GM10266 (cell line): ENCODE data around the gene INPP4B.

Experiments used
- DNase-seq: peaks from one replicate; pipeline ENCODE4 v3.0.0; 2012; ENCODE audit errors: extremely low spot score
- TF ChIP-seq, protein P1 (sequence below): IDR thresholded peaks from 2 replicates; pipeline ENCODE4 v1.5.1; 2012; ENCODE audit warnings: mild to moderate bottlenecking, low read depth; ENCODE audit not compliant: control insufficient read depth, insufficient read depth; ENCODE audit errors: missing control alignments

Gene INPP4B

GRCh38 chr4:142741995-142742394, 104.1 kb downstream of the INPP4B start:
- TF ChIP-seq, protein P1, sequence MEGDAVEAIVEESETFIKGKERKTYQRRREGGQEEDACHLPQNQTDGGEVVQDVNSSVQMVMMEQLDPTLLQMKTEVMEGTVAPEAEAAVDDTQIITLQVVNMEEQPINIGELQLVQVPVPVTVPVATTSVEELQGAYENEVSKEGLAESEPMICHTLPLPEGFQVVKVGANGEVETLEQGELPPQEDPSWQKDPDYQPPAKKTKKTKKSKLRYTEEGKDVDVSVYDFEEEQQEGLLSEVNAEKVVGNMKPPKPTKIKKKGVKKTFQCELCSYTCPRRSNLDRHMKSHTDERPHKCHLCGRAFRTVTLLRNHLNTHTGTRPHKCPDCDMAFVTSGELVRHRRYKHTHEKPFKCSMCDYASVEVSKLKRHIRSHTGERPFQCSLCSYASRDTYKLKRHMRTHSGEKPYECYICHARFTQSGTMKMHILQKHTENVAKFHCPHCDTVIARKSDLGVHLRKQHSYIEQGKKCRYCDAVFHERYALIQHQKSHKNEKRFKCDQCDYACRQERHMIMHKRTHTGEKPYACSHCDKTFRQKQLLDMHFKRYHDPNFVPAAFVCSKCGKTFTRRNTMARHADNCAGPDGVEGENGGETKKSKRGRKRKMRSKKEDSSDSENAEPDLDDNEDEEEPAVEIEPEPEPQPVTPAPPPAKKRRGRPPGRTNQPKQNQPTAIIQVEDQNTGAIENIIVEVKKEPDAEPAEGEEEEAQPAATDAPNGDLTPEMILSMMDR = no peak
- no peak for DNase-seq

- no peak for DNase-seq
- TF ChIP-seq, protein P1 = no peak
Observed at GRCh38 chr4:142728233-142728632, 117.9 kb downstream of the INPP4B start.

DNA sequence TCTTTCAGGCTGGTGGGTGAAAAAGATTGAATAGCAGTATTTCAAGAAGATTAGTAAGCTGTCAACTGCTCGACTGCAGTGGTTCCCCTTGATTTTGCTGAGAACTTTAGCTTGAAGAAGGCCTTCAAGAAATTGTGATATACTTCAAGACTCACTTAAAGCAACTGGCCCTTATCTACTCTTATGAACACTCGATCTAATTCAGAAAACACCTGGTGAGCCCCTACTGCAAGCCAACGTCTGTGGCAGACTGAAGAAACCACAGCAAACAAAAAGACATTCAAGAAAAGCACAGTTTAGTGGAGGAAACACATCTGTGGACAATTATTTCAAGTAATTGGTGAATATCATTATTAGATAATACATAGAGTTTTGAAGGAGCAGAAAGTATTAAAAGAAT, 119.0 kb downstream of the INPP4B start:
- DNase-seq = no peak
- TF ChIP-seq, protein P1 = no peak

DNA sequence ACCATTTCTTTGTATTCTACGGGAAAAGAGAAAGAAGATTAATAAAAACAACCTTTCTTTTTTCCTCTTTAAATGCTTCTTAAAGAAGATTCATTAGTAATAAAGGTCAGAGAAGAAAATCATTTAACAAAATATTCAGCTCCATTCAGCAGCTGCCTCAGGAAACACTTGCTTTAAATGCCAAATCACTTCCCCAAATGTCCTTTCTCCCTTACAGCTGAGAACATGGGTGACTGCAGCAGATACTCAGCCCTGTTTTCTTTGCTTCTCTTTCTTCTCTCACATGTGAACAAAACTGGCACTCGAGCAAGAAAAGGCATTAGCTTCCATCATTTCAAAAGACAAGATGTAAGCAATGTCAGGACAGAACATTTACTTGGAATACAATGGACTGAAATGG, 120.2 kb downstream of the INPP4B start:
- no peak for DNase-seq
- TF ChIP-seq, protein P1 = no peak

- no peak for DNase-seq
- TF ChIP-seq, protein P1 = no peak
Observed at GRCh38 chr4:142721187-142721586, 124.9 kb downstream of the INPP4B start.

DNA sequence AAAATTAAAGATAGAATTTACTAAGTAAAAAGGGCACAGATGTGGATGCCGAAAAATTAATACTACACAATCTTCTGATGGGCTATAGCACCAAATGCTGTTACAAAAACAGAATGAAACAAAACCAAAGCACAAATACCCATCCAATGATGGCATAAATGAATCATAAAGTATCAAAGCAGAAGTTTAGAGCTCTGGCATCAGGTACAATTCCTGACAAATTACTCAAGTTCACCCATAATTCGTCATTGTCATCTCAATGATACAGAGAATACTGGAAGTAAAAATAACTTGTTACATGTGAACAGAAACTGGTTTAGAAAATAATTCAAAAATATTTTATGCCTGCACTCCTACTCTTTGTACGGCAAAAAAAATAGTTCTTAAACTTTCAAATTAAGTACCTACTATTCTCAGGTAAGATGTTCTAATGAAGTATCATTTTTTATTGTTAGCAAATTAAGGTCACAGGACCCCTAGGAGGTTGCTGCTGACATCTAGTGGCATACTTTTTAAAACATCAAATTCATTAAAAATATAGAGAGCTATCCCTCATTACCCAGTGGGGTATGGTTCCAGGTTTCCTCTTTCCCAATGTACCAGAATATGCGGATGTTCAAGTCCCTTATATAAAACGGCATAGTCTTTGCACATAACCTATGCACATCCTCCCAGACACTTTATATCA, 126.1 kb downstream of the INPP4B start:
- TF ChIP-seq, protein P1 = peak; percentile 34
- DNase-seq = peak; percentile 3

GRCh38 chr4:142718981-142719380, 127.1 kb downstream of the INPP4B start:
- DNase-seq = no peak
- TF ChIP-seq, protein P1 = no peak
